ENCODE results near the gene IL27RA. TPM values are rescaled to one million over a fixed set of nuclear protein-coding genes. Genes with fewer than 3 reads are reported as not detected.

Gene IL27RA
- total RNA-seq, 4 donors from 2014 or later: 3.0 to 5.5 (median 4.5) TPM

DNA sequence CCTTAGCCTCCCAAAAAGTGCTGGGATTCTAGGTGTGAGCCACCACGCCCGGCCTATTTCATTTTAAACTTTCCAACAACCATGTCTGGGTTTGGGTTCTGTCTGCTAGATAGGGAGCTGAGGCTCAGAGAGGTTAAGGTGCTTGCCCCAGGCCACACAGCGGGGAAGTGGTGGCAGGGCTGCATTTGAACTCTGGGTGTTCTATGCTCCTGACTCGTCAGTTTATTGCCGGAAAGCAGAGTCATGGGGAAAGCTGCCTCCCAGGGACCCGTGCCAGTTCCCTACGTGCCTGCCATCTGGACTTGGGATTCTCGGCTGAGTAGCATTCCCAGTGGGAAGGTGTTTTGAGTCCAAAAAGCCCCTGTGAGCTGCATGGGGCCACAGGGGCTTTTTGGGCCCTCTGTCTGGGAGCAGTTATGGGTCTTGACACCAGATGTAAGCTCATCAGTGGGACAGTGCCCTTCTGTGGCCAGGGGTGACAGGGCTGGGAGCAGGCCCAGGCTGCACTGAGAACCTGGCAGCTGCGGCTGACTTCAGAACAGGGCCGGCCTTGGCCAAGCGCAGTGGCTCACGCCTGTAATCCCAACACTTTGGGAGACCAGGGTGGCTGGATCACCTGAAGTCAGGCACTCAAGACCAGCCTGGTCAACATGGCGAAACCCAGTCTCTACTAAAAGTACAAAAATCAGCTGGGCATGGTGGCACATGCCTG is 36.4 kb upstream of the IL27RA start:
- peaks cover 0 to 7% (median 2%) of the 10 kb centered on the region in 4 donors for H3K4me1 ChIP-seq
- no peak for DNase-seq (ENCODE audit: extremely low spot score)
- no peak overlapping the region for H3K4me3 ChIP-seq
- H3K27ac ChIP-seq (replicated peaks in 1 of 4): no peak overlapping the region
- peaks cover 0 to 49% (median 35%) of the 10 kb centered on the region in 4 donors for H3K36me3 ChIP-seq
- peaks cover 0 to 6% (median 0%) of the 10 kb centered on the region in 4 donors for H3K9me3 ChIP-seq
- 66% methylated on average over 8 of the region's 13 CpGs for WGBS
- H3K27me3 ChIP-seq: no peaks in the 10 kb centered on the region
- TF ChIP-seq POLR2AphosphoS5 (IDR thresholded peaks at IDR 0.05) (no peak), POLR2A (IDR thresholded peaks at IDR 0.05; ENCODE audit: low read depth) (no peak), EP300 (IDR thresholded peaks at IDR 0.05) (no peak)
- TF ChIP-seq, protein P1, sequence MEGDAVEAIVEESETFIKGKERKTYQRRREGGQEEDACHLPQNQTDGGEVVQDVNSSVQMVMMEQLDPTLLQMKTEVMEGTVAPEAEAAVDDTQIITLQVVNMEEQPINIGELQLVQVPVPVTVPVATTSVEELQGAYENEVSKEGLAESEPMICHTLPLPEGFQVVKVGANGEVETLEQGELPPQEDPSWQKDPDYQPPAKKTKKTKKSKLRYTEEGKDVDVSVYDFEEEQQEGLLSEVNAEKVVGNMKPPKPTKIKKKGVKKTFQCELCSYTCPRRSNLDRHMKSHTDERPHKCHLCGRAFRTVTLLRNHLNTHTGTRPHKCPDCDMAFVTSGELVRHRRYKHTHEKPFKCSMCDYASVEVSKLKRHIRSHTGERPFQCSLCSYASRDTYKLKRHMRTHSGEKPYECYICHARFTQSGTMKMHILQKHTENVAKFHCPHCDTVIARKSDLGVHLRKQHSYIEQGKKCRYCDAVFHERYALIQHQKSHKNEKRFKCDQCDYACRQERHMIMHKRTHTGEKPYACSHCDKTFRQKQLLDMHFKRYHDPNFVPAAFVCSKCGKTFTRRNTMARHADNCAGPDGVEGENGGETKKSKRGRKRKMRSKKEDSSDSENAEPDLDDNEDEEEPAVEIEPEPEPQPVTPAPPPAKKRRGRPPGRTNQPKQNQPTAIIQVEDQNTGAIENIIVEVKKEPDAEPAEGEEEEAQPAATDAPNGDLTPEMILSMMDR (IDR thresholded peaks at IDR 0.05): no peak
- intact Hi-C loops (cut with DNase I): no loop called here

DNA sequence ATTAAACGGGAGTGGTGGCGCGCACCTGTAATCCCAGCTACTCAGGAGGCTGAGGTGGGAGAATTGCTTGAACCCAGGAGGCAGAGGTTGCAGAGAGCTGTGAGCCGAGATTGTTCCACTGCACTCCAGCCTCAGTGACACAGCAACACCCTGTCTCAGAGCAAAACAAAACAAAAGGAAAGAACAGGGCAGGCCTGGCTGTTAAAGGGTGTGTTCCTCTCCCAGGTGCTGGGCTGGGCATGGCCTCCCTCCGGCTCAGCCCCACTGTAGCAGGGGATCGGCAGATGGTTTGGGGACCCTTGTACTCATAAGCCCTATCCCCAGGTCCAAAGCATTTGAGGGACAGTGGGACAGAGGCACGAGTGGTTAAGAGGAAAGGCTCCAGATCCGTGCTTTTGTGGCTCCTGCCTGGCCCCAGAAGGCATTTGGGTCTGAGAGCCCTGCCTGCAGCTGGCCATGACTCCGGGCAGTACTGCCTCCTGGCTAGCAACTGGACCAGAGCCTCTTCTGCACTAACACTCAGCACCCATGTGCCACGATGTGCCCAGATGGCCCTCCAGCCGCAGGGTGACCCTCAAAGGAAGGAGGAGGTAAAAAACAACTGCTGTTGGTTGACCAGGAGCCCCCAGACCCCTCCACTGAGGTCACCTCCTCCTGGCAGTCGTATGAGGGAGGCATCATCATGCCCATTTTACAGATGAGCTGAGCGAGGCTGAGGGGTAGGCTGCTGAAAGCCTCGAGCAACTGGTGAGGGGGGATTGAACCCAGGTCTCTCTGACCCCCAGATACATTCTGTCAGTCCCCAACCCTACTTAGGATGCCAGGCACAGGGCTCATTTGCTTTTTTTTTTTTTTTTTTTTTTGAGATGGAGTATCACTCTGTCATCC is 35.4 kb upstream of the IL27RA start:
- H3K27me3 ChIP-seq: no peaks in the 10 kb centered on the region
- H3K9me3 ChIP-seq: peaks cover 0 to 6% (median 0%) of the 10 kb centered on the region in 4 donors
- 93% methylated on average over 14 of the region's 14 CpGs for WGBS
- H3K4me1 ChIP-seq: peaks cover 0 to 7% (median 2%) of the 10 kb centered on the region in 4 donors
- H3K27ac ChIP-seq (replicated peaks in 1 of 4): no peak overlapping the region
- H3K36me3 ChIP-seq: peaks cover 0 to 42% (median 31%) of the 10 kb centered on the region in 4 donors
- intact Hi-C loops (cut with DNase I): no loop called here
- H3K4me3 ChIP-seq: no peak overlapping the region
- DNase-seq (ENCODE audit: extremely low spot score): no peak
- TF ChIP-seq, protein P1 (IDR thresholded peaks at IDR 0.05): no peak
- TF ChIP-seq POLR2AphosphoS5 (IDR thresholded peaks at IDR 0.05): no peak
- TF ChIP-seq EP300 (IDR thresholded peaks at IDR 0.05): no peak
- no peak for TF ChIP-seq POLR2A (IDR thresholded peaks at IDR 0.05; ENCODE audit: low read depth)

DNA sequence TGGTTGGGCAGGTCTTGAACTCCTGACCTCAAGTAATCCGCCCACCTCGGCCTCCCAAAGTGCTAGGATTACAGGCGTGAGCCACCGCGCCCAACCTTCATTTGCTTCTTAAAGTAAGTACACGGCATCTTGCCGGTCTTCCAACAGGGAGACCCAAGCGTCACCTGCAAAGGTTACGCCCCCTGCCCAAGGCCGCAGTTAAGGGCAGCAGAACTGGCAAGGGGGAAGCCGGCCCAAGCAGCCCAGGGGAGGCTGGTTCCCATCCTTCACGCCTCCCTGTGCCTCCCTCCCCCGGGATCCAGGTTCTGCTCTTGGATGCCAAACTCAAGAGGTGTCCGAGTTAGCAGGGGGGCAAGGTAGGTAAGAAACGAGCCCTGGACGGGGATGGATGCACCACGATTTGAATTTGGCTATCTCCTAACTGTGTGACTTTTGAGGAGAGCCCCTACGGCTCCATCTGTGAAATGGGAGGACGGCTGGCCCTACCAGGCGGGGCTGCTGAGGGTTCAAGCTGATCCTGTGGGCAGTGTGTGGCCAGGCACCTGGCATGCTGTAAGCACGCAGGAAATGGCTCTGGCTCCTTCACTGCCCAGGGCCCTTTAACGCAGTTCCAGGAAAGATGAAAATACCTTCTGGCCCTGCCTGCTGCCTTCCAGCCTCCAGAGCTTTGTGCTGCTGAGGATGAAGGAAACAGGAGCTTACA is 34.5 kb upstream of the IL27RA start:
- no peak overlapping the region for H3K27ac ChIP-seq (replicated peaks in 1 of 4)
- peaks cover 0 to 33% (median 24%) of the 10 kb centered on the region in 4 donors for H3K36me3 ChIP-seq
- TF ChIP-seq POLR2A (IDR thresholded peaks at IDR 0.05; ENCODE audit: low read depth): no peak
- TF ChIP-seq, protein P1 (IDR thresholded peaks at IDR 0.05): no peak
- no peak for TF ChIP-seq POLR2AphosphoS5 (IDR thresholded peaks at IDR 0.05)
- TF ChIP-seq EP300 (IDR thresholded peaks at IDR 0.05): no peak
- no peak overlapping the region for H3K4me3 ChIP-seq
- peaks cover 0 to 7% (median 2%) of the 10 kb centered on the region in 4 donors for H3K4me1 ChIP-seq
- no peak for DNase-seq (ENCODE audit: extremely low spot score)
- WGBS: 94% methylated on average over 19 of the region's 22 CpGs
- peaks cover 0 to 6% (median 0%) of the 10 kb centered on the region in 4 donors for H3K9me3 ChIP-seq
- intact Hi-C loops (cut with DNase I): no loop called here
- no peaks in the 10 kb centered on the region for H3K27me3 ChIP-seq

DNA sequence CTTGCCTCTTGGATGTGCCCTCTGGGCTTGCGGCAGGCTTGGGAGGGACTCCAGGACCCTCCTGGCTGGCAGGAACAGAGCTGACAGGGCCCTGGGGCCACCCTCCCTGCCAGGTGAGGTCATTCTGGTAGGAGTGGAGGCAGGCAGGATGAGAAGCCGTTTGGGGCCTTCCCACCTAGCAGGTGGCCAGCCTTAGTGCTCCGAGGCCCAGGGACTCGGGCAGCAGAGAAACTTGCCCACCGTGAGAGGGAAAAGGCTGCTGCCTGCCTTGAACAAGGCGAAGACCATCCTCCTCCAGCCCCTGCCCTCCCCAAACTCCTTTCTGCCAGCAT is 34.0 kb upstream of the IL27RA start:
- Histone ChIP-seq H3K9me3 (peaks cover 0 to 6% (median 0%) of the 10 kb centered on the region in 4 donors), H3K4me1 (peaks cover 3 to 11% (median 5%) of the 10 kb centered on the region in 4 donors), H3K27me3 (no peaks in the 10 kb centered on the region), H3K4me3 (no peak overlapping the region), H3K27ac (replicated peaks in 1 of 4) (no peak overlapping the region), H3K36me3 (peaks cover 0 to 28% (median 19%) of the 10 kb centered on the region in 4 donors)
- whole genome bisulfite sequencing: 86% methylated on average over 1 of the region's 6 CpGs
- DNase-seq (ENCODE audit: extremely low spot score): no peak
- intact Hi-C loops (cut with DNase I): no loop called here
- TF ChIP-seq EP300 (IDR thresholded peaks at IDR 0.05) (no peak), POLR2A (IDR thresholded peaks at IDR 0.05; ENCODE audit: low read depth) (no peak)

All from esophagus muscularis mucosa (tissue), 4 donors.